Placental pericyte (primary cell): Measurements from ENCODE around the gene TEX55. TPM values are rescaled to one million over a fixed set of nuclear protein-coding genes. Genes with fewer than 3 reads are reported as not detected.

Source experiments
- total RNA-seq: library from RNA; depleted of rRNA; stranded (reverse); fragments of >200 nt; gene quantifications from 2 replicates; pipeline ENCODE4 v1.2.3, GENCODE V29; 2012

The TEX55 gene
- total RNA-seq, result not detected in 2 replicates

GRCh38 chr3:119145500-119146167 is at the start of gene TEX55:
TEX55 (plus strand) TSS chr3:119146165; CDS start chr3:119146190, 25 bp downstream.

DNA sequence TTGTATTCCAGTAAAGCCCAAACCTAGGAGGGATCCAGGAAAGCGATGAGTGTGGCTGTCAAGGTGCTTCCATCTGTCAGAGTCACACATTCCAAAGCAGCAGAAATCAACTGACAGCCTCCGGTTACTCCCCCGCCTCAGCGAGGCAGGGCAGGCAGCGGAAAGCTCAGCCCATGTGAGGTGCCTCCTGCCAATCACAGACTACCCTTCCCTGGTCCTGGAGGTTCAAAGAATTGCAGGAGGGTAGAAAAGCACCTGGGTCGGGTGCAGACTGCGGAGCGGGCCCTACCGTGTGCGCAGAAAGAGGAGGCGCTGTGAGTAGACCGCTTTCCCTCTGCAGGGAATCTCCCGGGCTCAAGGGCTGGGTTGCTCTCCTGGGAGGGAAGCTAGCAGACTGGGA is 27.4 kb downstream of the TEX55 start, which contains the start of gene UPK1B:
Gene UPK1B, plus strand, starts transcription at position 274 of the 400 bp plus-strand sequence. CDS start 13,144 bp downstream, outside the sequence.

Other genes starting within 250 kb of the TEX55 start
- gene IGSF11, start 111.3 kb upstream of the TEX55 start, total RNA-seq, result not detected in 2 replicates
- gene UPK1B, start 27.4 kb downstream of the TEX55 start, total RNA-seq, result not detected in 2 replicates
- gene B4GALT4, start 94.7 kb downstream of the TEX55 start, total RNA-seq, result 23.8 and 38.7 TPM in 2 replicates
- gene ARHGAP31, start 148.2 kb downstream of the TEX55 start, total RNA-seq, result 6.8 and 19.5 TPM in 2 replicates